Astrocyte (in vitro differentiated cells and primary cell): Measurements from ENCODE around the gene GPR21.

Experiments used
- EZH2 ChIP-seq: IDR thresholded peaks from 2 replicates; pipeline ENCODE4 v1.6.1; 2012; ENCODE audit warnings: mild to moderate bottlenecking, low read length, inconsistent platforms; ENCODE audit not compliant: insufficient read depth
- TF ChIP-seq, protein P1 (sequence below): IDR thresholded peaks from 2 replicates; pipeline ENCODE4 v1.5.1; 2011; ENCODE audit warnings: low read depth, mild to moderate bottlenecking, inconsistent platforms, low read length, moderate library complexity; ENCODE audit not compliant: insufficient read depth

DNA sequence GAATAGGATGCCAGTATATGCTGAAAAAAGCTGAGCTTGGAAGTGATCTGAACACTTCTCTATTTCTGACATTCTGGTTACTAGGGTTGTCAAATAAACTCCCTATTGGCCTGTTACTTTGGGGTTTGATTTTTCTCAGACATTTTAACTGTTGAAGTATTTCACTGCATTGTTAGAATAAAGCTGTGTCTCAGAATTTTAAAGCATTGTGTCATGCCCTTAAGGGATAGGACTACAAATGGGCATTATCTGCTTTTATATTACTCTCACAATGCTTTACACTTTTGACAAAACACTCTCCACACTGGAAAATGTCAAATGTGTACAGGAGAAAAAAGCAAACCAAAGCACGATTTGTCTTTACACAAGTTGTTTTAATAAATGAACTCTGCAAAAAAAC, 16.8 kb upstream of the GPR21 start:
- TF ChIP-seq EZH2, result no peak
- TF ChIP-seq, protein P1, sequence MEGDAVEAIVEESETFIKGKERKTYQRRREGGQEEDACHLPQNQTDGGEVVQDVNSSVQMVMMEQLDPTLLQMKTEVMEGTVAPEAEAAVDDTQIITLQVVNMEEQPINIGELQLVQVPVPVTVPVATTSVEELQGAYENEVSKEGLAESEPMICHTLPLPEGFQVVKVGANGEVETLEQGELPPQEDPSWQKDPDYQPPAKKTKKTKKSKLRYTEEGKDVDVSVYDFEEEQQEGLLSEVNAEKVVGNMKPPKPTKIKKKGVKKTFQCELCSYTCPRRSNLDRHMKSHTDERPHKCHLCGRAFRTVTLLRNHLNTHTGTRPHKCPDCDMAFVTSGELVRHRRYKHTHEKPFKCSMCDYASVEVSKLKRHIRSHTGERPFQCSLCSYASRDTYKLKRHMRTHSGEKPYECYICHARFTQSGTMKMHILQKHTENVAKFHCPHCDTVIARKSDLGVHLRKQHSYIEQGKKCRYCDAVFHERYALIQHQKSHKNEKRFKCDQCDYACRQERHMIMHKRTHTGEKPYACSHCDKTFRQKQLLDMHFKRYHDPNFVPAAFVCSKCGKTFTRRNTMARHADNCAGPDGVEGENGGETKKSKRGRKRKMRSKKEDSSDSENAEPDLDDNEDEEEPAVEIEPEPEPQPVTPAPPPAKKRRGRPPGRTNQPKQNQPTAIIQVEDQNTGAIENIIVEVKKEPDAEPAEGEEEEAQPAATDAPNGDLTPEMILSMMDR, result no peak
